H9 (cell line): ENCODE results near the gene EPSTI1. TPM values are rescaled to one million over a fixed set of nuclear protein-coding genes. Genes with fewer than 3 reads are reported as not detected.

Experiments
- DNase-seq: peaks from one replicate; pipeline ENCODE4 v3.0.0-alpha.2; 2017
- H2AFZ ChIP-seq: one replicate; pipeline ENCODE4 v1.6.1; 2013; ENCODE audit warnings: mild to moderate bottlenecking, low read length, control low read depth, moderate library complexity
- H2AK5ac ChIP-seq: 2 replicates; pipeline ENCODE4 v1.6.1; 2013; ENCODE audit warnings: low read length, control low read depth, mixed read lengths; ENCODE audit not compliant: insufficient read length
- H2BK120ac ChIP-seq: one replicate; pipeline ENCODE4 v1.6.1; 2013; ENCODE audit warnings: low read depth, mild to moderate bottlenecking, low read length, control low read depth, inconsistent platforms; ENCODE audit not compliant: poor library complexity, severe bottlenecking
- H2BK12ac ChIP-seq: 2 replicates; pipeline ENCODE4 v1.6.1; 2013; ENCODE audit warnings: low read length, control low read depth, mixed read lengths, low read depth; ENCODE audit not compliant: insufficient read length
- H2BK15ac ChIP-seq: 2 replicates; pipeline ENCODE4 v1.6.1; 2013; ENCODE audit warnings: low read depth, low read length, control low read depth
- H2BK20ac ChIP-seq: one replicate; pipeline ENCODE4 v1.6.1; 2013; ENCODE audit warnings: low read depth, mild to moderate bottlenecking, low read length, control low read depth, inconsistent platforms; ENCODE audit not compliant: poor library complexity, severe bottlenecking
- H2BK5ac ChIP-seq: 2 replicates; pipeline ENCODE4 v1.6.1; 2013; ENCODE audit warnings: low read length, control low read depth, mixed read lengths; ENCODE audit not compliant: insufficient read length
- H3K14ac ChIP-seq: 2 replicates; pipeline ENCODE4 v1.6.1; 2013; ENCODE audit warnings: low read length, control low read depth; ENCODE audit not compliant: insufficient read depth
- H3K18ac ChIP-seq: 2 replicates; pipeline ENCODE4 v1.6.1; 2013; ENCODE audit warnings: low read depth, mild to moderate bottlenecking, mixed read lengths, low read length, control low read depth; ENCODE audit not compliant: insufficient read length
- H3K23ac ChIP-seq: 2 replicates; pipeline ENCODE4 v1.6.1; 2013; ENCODE audit warnings: low read length, control low read depth, mixed read lengths, low read depth; ENCODE audit not compliant: insufficient read length
- H3K23me2 ChIP-seq: 2 replicates; pipeline ENCODE4 v1.6.1; 2013; ENCODE audit warnings: low read depth, mild to moderate bottlenecking, mixed read lengths, low read length, control low read depth; ENCODE audit not compliant: insufficient read length, poor library complexity, severe bottlenecking
- H3K27ac ChIP-seq: 2 replicates; pipeline ENCODE4 v1.5.1; 2013; ENCODE audit warnings: low read length, control low read depth, mixed read lengths, low read depth; ENCODE audit not compliant: insufficient read length
- H3K27me3 ChIP-seq: 2 replicates; pipeline ENCODE4 v1.6.1; 2013; ENCODE audit warnings: low read length, control low read depth, inconsistent platforms; ENCODE audit not compliant: insufficient read depth
- H3K4ac ChIP-seq: 2 replicates; pipeline ENCODE4 v1.6.1; 2013; ENCODE audit warnings: low read depth, mild to moderate bottlenecking, control low read depth, inconsistent platforms, low read length, moderate library complexity
- H3K4me1 ChIP-seq: 2 replicates; pipeline ENCODE4 v1.6.1; 2013; ENCODE audit warnings: low read length, control low read depth, inconsistent platforms; ENCODE audit not compliant: insufficient read depth
- H3K4me2 ChIP-seq: 2 replicates; pipeline ENCODE4 v1.6.1; 2013; ENCODE audit warnings: low read length, control low read depth, mixed read lengths; ENCODE audit not compliant: insufficient read length, insufficient read depth
- H3K56ac ChIP-seq: 2 replicates; pipeline ENCODE4 v1.6.1; 2013; ENCODE audit warnings: low read depth, mild to moderate bottlenecking, mixed read lengths, low read length, control low read depth; ENCODE audit not compliant: insufficient read length
- H3K79me1 ChIP-seq: 2 replicates; pipeline ENCODE4 v1.6.1; 2013; ENCODE audit warnings: low read depth, mild to moderate bottlenecking, moderate library complexity, low read length, control low read depth, inconsistent platforms; ENCODE audit not compliant: insufficient read depth, poor library complexity, severe bottlenecking
- H3K79me2 ChIP-seq: 2 replicates; pipeline ENCODE4 v1.6.1; 2013; ENCODE audit warnings: low read length, control low read depth, inconsistent platforms; ENCODE audit not compliant: insufficient read depth
- H3K9ac ChIP-seq: 2 replicates; pipeline ENCODE4 v1.6.1; 2013; ENCODE audit warnings: low read length, control low read depth, mixed read lengths; ENCODE audit not compliant: insufficient read length; ENCODE audit errors: extremely low read depth
- H3K9me3 ChIP-seq: one replicate; pipeline ENCODE4 v1.6.1; 2013; ENCODE audit warnings: low read depth, low read length, inconsistent platforms; ENCODE audit not compliant: control insufficient read depth
- H3T11ph ChIP-seq: one replicate; pipeline ENCODE4 v1.6.1; 2013; ENCODE audit warnings: mild to moderate bottlenecking, low read length, control low read depth, inconsistent platforms
- H4K20me1 ChIP-seq: one replicate; pipeline ENCODE4 v1.6.1; 2013; ENCODE audit not compliant: control insufficient read depth, insufficient read length, insufficient read depth
- H4K5ac ChIP-seq: 2 replicates; pipeline ENCODE4 v1.6.1; 2013; ENCODE audit warnings: low read depth, mild to moderate bottlenecking, mixed read lengths, low read length, control low read depth; ENCODE audit not compliant: insufficient read length
- H4K8ac ChIP-seq: replicated peaks from 2 replicates; pipeline ENCODE4 v1.6.1; 2013; ENCODE audit warnings: low read length, control low read depth, mixed read lengths, low read depth; ENCODE audit not compliant: insufficient read length
- H4K91ac ChIP-seq: 2 replicates; pipeline ENCODE4 v1.6.1; 2013; ENCODE audit warnings: low read depth, mild to moderate bottlenecking, moderate library complexity, mixed read lengths, low read length, control low read depth; ENCODE audit not compliant: insufficient read length
- H3K27ac Mint-ChIP-seq, 3 experiments: 2 replicates in 2 of 3; 3 replicates in 1 of 3; pipeline ENCODE4 v1.8.0; 2020 to 2021; ENCODE audit warnings: mixed read lengths in 3 of 3, mild to moderate bottlenecking in 1 of 3, moderate library complexity in 1 of 3
- H3K27me3 Mint-ChIP-seq: 2 replicates; pipeline ENCODE4 v1.8.0; 2021; ENCODE audit warnings: low read depth, mild to moderate bottlenecking, moderate library complexity, mixed read lengths
- H3K36me3 Mint-ChIP-seq, 3 experiments: 2 replicates in 2 of 3; 3 replicates in 1 of 3; pipeline ENCODE4 v1.8.0; 2020 to 2021; ENCODE audit warnings: low read depth in 3 of 3, mixed read lengths in 3 of 3; ENCODE audit not compliant: insufficient read depth in 1 of 3
- H3K4me1 Mint-ChIP-seq, 2 experiments: 2 replicates each; pipeline ENCODE4 v1.8.0; 2020; ENCODE audit warnings: mixed read lengths in 2 of 2
- H3K4me3 Mint-ChIP-seq, 2 experiments: 2 replicates in 1 of 2; 3 replicates in 1 of 2; pipeline ENCODE4 v1.8.0; 2020 to 2021; ENCODE audit warnings: mild to moderate bottlenecking in 2 of 2, mixed read lengths in 2 of 2, moderate library complexity in 1 of 2
- H3K9me3 Mint-ChIP-seq, 2 experiments: 2 replicates in 1 of 2; 3 replicates in 1 of 2; pipeline ENCODE4 v1.8.0; 2020; ENCODE audit warnings: mild to moderate bottlenecking in 2 of 2, mixed read lengths in 2 of 2, moderate library complexity in 1 of 2
- CTCF ChIP-seq: fragments of 200-600 bp; sonication (generic); conservative IDR thresholded peaks from 3 replicates; pipeline ENCODE4 v1.8.0; 2021; ENCODE audit warnings: antibody characterized with exemption, mild to moderate bottlenecking
- WGBS: extraction: QIAGEN DNeasy Blood & Tissue Kit; methylation state at CpG from one replicate; pipeline ENCODE4 v1.1.7; 2013; ENCODE audit warnings: missing lambda C conversion rate, low lambda C conversion rate, mixed read lengths; ENCODE audit not compliant: insufficient read length; ENCODE audit errors: extremely low coverage; 5-methylcytosine and 5-hydroxymethylcytosine counted together
- total RNA-seq: library from RNA; stranded (reverse); gene quantifications from 2 replicates; pipeline ENCODE4 v1.2.1, GENCODE V29; 2021

The EPSTI1 gene
- total RNA-seq, 1 experiment from 2014 or later, result 0.70 TPM

- Histone ChIP-seq H4K5ac (no peak overlapping the region), H3K23ac (no peak overlapping the region), H3K9me3 (no peaks in the 10 kb centered on the region), H3K4me2 (no peak overlapping the region), H3K79me2 (no peaks in the 10 kb centered on the region), H3K4ac (no peak overlapping the region), H3K4me1 (no peaks in the 10 kb centered on the region; the same call in 1 of the 2 replicates), H3K27ac (no peak overlapping the region), H3K56ac (no peak overlapping the region), H3K9ac (no peak overlapping the region), H2BK20ac (no peak overlapping the region), H3K23me2 (peaks cover 12% of the 10 kb centered on the region), H2BK12ac (no peak overlapping the region), H3K14ac (no peak overlapping the region), H2BK5ac (no peak overlapping the region), H3T11ph (no peak overlapping the region), H3K79me1 (no peaks in the 10 kb centered on the region), H2BK120ac (no peak overlapping the region), H4K20me1 (no peaks in the 10 kb centered on the region), H2AFZ (no peak overlapping the region), H3K27me3 (no peaks in the 10 kb centered on the region; the same call in 1 of the 2 replicates), H4K91ac (no peak overlapping the region), H2AK5ac (no peak overlapping the region), H2BK15ac (no peak overlapping the region), H4K8ac (no peak overlapping the region), H3K18ac (no peak overlapping the region)
- Mint-ChIP-seq H3K4me3 (no peak overlapping the region), H3K27ac (no peak overlapping the region), H3K4me1 (peaks cover 16 to 21% of the 10 kb centered on the region in 2 experiments), H3K36me3 (no peaks in the 10 kb centered on the region), H3K27me3 (peaks cover 33% of the 10 kb centered on the region), H3K9me3 (no peaks in the 10 kb centered on the region)
- WGBS, result no CpG with 5 or more reads among the region's 10 CpGs
- no peak for TF ChIP-seq CTCF
- DNase-seq, result no peak
These were observed 1.5 kb downstream of the EPSTI1 start for GRCh38 chr13:42990291-42991232.
